Smooth muscle cell (in vitro differentiated cells): ENCODE results near the gene DPP6. TPM values are rescaled to one million over a fixed set of nuclear protein-coding genes. Genes with fewer than 3 reads are reported as not detected.

Source experiments
- DNase-seq: peaks from one replicate; lab custom pipeline; 2025; ENCODE audit not compliant: unreplicated experiment; lab: John Stamatoyannopoulos, UW
- H2AFZ ChIP-seq: fragments of 200-600 bp; sonication (generic); 2 replicates; pipeline ENCODE4 v1.6.0; 2016; ENCODE audit warnings: antibody characterized with exemption, low read depth, mild to moderate bottlenecking
- H3F3A ChIP-seq: fragments of 200-600 bp; sonication (generic); 2 replicates; pipeline ENCODE4 v1.6.0; 2017; ENCODE audit warnings: antibody characterized with exemption, low read depth
- H3K27ac ChIP-seq: fragments of 200-600 bp; sonication (generic); 2 replicates; pipeline ENCODE4 v1.5.1; 2016; ENCODE audit warnings: low read depth, mild to moderate bottlenecking
- H3K27me3 ChIP-seq: fragments of 200-600 bp; sonication (generic); 2 replicates; pipeline ENCODE4 v1.6.1; 2016; ENCODE audit warnings: low read depth, mild to moderate bottlenecking
- H3K36me3 ChIP-seq: fragments of 200-600 bp; sonication (generic); 2 replicates; pipeline ENCODE4 v1.5.1; 2016; ENCODE audit warnings: low read depth
- H3K4me1 ChIP-seq: fragments of 200-600 bp; sonication (generic); 2 replicates; pipeline ENCODE4 v1.5.1; 2016; ENCODE audit warnings: low read depth
- H3K4me2 ChIP-seq: fragments of 200-600 bp; sonication (generic); 2 replicates; pipeline ENCODE4 v1.6.0; 2016; ENCODE audit warnings: mild to moderate bottlenecking
- H3K4me3 ChIP-seq: fragments of 200-600 bp; sonication (generic); 2 replicates; pipeline ENCODE4 v1.5.1; 2016; ENCODE audit warnings: mild to moderate bottlenecking
- H3K79me2 ChIP-seq: fragments of 200-600 bp; sonication (generic); 2 replicates; pipeline ENCODE4 v1.6.0; 2016; ENCODE audit warnings: low read depth, mild to moderate bottlenecking
- H3K9ac ChIP-seq: fragments of 200-600 bp; sonication (generic); 2 replicates; pipeline ENCODE4 v1.6.0; 2016; ENCODE audit warnings: low read depth
- H3K9me3 ChIP-seq: fragments of 200-600 bp; sonication (generic); replicated peaks from 2 replicates; pipeline ENCODE4 v1.5.1; 2016; ENCODE audit warnings: low read depth
- H4K20me1 ChIP-seq: fragments of 200-600 bp; sonication (generic); 2 replicates; pipeline ENCODE4 v1.6.0; 2016; ENCODE audit warnings: low read depth
- CTCF ChIP-seq: fragments of 200-600 bp; sonication (generic); IDR thresholded peaks from 2 replicates; pipeline ENCODE4 v1.5.1; 2017; ENCODE audit warnings: borderline replicate concordance, mild to moderate bottlenecking, antibody characterized with exemption; ENCODE audit not compliant: insufficient read depth, poor library complexity, severe bottlenecking
- WGBS: methylation state at CpG from one replicate; pipeline ENCODE4 v1.1.7; 2016; ENCODE audit warnings: low lambda C conversion rate; 5-methylcytosine and 5-hydroxymethylcytosine counted together
- polyA plus RNA-seq: library from polyadenylated mRNA; unstranded; fragments of >200 nt; fragmentation: Nextera tagmentation; extraction: Ambion mirVana; gene quantifications from 2 replicates; pipeline ENCODE4 v1.2.1, GENCODE V29; 2016
- total RNA-seq: library from RNA; depleted of rRNA; stranded (reverse); fragments of >200 nt; gene quantifications from 2 replicates; pipeline ENCODE4 v1.2.3, GENCODE V29; 2014

DPP6 gene
- total and polyA plus RNA-seq, 2 experiments from 2014 or later, result 0.72 TPM; not detected in 1

GRCh38 chr7:154231732-154232131 is 179.5 kb downstream of the DPP6 start:
- DNase-seq, result no peak
- no peaks in the 10 kb centered on the region for H3K36me3 ChIP-seq
- no peak overlapping the region for H3K27ac ChIP-seq
- no peaks in the 10 kb centered on the region for H3K9me3 ChIP-seq
- no peak overlapping the region for H2AFZ ChIP-seq
- 49% methylated on average over 6 of the region's 6 CpGs for WGBS
- TF ChIP-seq CTCF, result no peak
- no peaks in the 10 kb centered on the region for H3F3A ChIP-seq
- no peaks in the 10 kb centered on the region for H3K27me3 ChIP-seq
- no peak overlapping the region for H3K4me3 ChIP-seq
- no peak overlapping the region for H3K4me2 ChIP-seq
- H3K9ac ChIP-seq, result no peak overlapping the region
- no peaks in the 10 kb centered on the region for H3K4me1 ChIP-seq
- H3K79me2 ChIP-seq, result no peaks in the 10 kb centered on the region
- no peaks in the 10 kb centered on the region for H4K20me1 ChIP-seq

- no peak overlapping the region for H3K4me2 ChIP-seq
- no peaks in the 10 kb centered on the region for H3K9me3 ChIP-seq
- no peaks in the 10 kb centered on the region for H3K36me3 ChIP-seq
- H3K27ac ChIP-seq, result no peak overlapping the region
- H2AFZ ChIP-seq, result no peak overlapping the region
- no peaks in the 10 kb centered on the region for H3K79me2 ChIP-seq
- no peaks in the 10 kb centered on the region for H3K4me1 ChIP-seq
- no peaks in the 10 kb centered on the region for H3F3A ChIP-seq
- H3K4me3 ChIP-seq, result no peak overlapping the region
- H4K20me1 ChIP-seq, result no peaks in the 10 kb centered on the region
- no peak overlapping the region for H3K9ac ChIP-seq
- DNase-seq, result no peak
- H3K27me3 ChIP-seq, result no peaks in the 10 kb centered on the region
- WGBS, result 75% methylated on average over 5 of the region's 5 CpGs
- TF ChIP-seq CTCF, result no peak
Measured at GRCh38 chr7:154232700-154233099, 180.5 kb downstream of the DPP6 start.

GRCh38 chr7:154241988-154242387 is 189.8 kb downstream of the DPP6 start:
- no peak overlapping the region for H3K4me3 ChIP-seq
- no peak overlapping the region for H3K4me2 ChIP-seq
- H4K20me1 ChIP-seq, result no peaks in the 10 kb centered on the region
- 62% methylated on average over 3 of the region's 3 CpGs for WGBS
- no peaks in the 10 kb centered on the region for H3K9me3 ChIP-seq
- no peaks in the 10 kb centered on the region for H3K36me3 ChIP-seq
- no peaks in the 10 kb centered on the region for H3K79me2 ChIP-seq
- no peak overlapping the region for H3K9ac ChIP-seq
- H3K4me1 ChIP-seq, result no peaks in the 10 kb centered on the region
- no peak overlapping the region for H3K27ac ChIP-seq
- no peak for TF ChIP-seq CTCF
- DNase-seq, result no peak
- no peaks in the 10 kb centered on the region for H3K27me3 ChIP-seq
- no peaks in the 10 kb centered on the region for H3F3A ChIP-seq
- H2AFZ ChIP-seq, result no peak overlapping the region

- Histone ChIP-seq H3K9me3 (no peaks in the 10 kb centered on the region), H3K36me3 (no peaks in the 10 kb centered on the region), H4K20me1 (no peaks in the 10 kb centered on the region), H3K27me3 (no peaks in the 10 kb centered on the region), H3K9ac (no peak overlapping the region), H3K79me2 (no peaks in the 10 kb centered on the region), H3F3A (no peaks in the 10 kb centered on the region), H2AFZ (no peak overlapping the region), H3K4me1 (no peaks in the 10 kb centered on the region), H3K4me2 (no peak overlapping the region), H3K27ac (no peak overlapping the region), H3K4me3 (no peak overlapping the region)
- DNase-seq, result no peak
- TF ChIP-seq CTCF, result no peak
Measured at GRCh38 chr7:154242709-154243108, 190.5 kb downstream of the DPP6 start.
